ENCODE results near the gene WWP2. TPM values are rescaled to one million over a fixed set of nuclear protein-coding genes. Genes with fewer than 3 reads are reported as not detected.

The WWP2 gene
- total and polyA plus RNA-seq, 2 donors (not counting 3 experiments of a cell fraction or from before 2014, with no cell fraction given) = 17.9 to 44.9 TPM

DNA sequence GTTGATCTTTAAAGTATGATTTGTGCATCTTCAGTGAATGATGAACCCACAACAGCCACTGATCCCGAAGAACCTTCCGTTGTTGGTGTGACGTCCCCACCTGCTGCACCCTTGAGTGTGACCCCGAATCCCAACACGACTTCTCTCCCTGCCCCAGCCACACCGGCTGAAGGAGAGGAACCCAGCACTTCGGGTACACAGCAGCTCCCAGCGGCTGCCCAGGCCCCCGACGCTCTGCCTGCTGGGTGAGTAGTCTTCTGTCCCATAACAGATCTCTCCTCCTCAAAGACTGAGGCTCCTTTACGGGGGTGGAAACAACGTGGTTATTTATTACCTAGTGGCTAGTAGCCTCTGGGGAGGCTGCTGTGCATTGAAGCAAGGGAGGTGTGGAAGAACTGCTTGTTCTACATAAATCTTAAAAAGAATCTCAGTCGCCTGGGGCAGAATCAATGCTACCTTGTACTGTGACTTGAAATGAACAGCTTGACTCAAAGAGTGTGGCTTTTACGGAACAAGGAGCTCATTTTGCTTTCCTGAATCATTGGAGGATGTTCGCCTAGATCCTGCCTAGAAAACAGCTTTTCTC is 126.0 kb downstream of the WWP2 start:
- peaks cover 0 to 2% of the 10 kb centered on the region in 2 experiments for H3K36me3 ChIP-seq (ENCODE audit: control insufficient read depth in 2 of 2, extremely low read depth in 1 of 2, insufficient read depth in 2 of 2, low read length in 2 of 2)
- H3K9me3 ChIP-seq (replicated peaks; ENCODE audit: control insufficient read depth, insufficient read depth, low read length) = no peaks in the 10 kb centered on the region
- TF ChIP-seq, protein P1, sequence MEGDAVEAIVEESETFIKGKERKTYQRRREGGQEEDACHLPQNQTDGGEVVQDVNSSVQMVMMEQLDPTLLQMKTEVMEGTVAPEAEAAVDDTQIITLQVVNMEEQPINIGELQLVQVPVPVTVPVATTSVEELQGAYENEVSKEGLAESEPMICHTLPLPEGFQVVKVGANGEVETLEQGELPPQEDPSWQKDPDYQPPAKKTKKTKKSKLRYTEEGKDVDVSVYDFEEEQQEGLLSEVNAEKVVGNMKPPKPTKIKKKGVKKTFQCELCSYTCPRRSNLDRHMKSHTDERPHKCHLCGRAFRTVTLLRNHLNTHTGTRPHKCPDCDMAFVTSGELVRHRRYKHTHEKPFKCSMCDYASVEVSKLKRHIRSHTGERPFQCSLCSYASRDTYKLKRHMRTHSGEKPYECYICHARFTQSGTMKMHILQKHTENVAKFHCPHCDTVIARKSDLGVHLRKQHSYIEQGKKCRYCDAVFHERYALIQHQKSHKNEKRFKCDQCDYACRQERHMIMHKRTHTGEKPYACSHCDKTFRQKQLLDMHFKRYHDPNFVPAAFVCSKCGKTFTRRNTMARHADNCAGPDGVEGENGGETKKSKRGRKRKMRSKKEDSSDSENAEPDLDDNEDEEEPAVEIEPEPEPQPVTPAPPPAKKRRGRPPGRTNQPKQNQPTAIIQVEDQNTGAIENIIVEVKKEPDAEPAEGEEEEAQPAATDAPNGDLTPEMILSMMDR (IDR thresholded peaks at IDR 0.05; ENCODE audit: extremely low read depth in 1 of 2, insufficient read depth in 1 of 2, low read depth in 1 of 2, low read length in 2 of 2) = no peak
- no peak for TF ChIP-seq EZH2 (IDR thresholded peaks at IDR 0.05; ENCODE audit: borderline replicate concordance, low read depth, low read length, severe bottlenecking)
- FAIRE-seq = no peak
- no peaks in the 10 kb centered on the region for H3K9me1 ChIP-seq (replicated peaks; ENCODE audit: control insufficient read depth, extremely low read depth, insufficient read depth, low read length)
- H4K20me1 ChIP-seq (replicated peaks; ENCODE audit: control insufficient read depth, extremely low read depth, insufficient read depth, low read length) = no peaks in the 10 kb centered on the region
- H2AFZ ChIP-seq (ENCODE audit: low read depth, low read length) = no peak overlapping the region
- no peak for DNase-seq (ENCODE audit: low read depth, low spot score)
- CTCF ChIA-PET = no interaction called here
- no peak overlapping the region for H3K27ac ChIP-seq (ENCODE audit: insufficient read depth, low read depth, low read length)
- no peaks in the 10 kb centered on the region for H3K27me3 ChIP-seq (ENCODE audit: control insufficient read depth in 2 of 2, insufficient read depth in 2 of 2, low read length in 2 of 2)
- no peaks in the 10 kb centered on the region for H3K79me2 ChIP-seq (ENCODE audit: control insufficient read depth, insufficient read depth, low read length)
- no peak overlapping the region for H3K4me2 ChIP-seq (ENCODE audit: insufficient read depth, low read length)
- no peak overlapping the region for H3K4me3 ChIP-seq (replicated peaks in 1 of 3; ENCODE audit: insufficient read depth in 1 of 3, low read depth in 1 of 3, low read length in 3 of 3)
- dilution Hi-C loops (cut with MboI; ENCODE audit: extremely low pct_ligation_motif_present, low sequenced_read_pairs) = no loop called here
- intact Hi-C loops (cut with micrococcal nuclease) = no loop called here
- H3K9ac ChIP-seq (replicated peaks; ENCODE audit: extremely low read depth, insufficient read depth, low read length) = no peak overlapping the region
- H3K4me1 ChIP-seq (ENCODE audit: control insufficient read depth, extremely low read depth, insufficient read depth, low read length) = peaks cover 10% of the 10 kb centered on the region
- BruUV-seq (replicated peaks) = no TSS peak
- POLR2A ChIA-PET = no interaction called here

DNA sequence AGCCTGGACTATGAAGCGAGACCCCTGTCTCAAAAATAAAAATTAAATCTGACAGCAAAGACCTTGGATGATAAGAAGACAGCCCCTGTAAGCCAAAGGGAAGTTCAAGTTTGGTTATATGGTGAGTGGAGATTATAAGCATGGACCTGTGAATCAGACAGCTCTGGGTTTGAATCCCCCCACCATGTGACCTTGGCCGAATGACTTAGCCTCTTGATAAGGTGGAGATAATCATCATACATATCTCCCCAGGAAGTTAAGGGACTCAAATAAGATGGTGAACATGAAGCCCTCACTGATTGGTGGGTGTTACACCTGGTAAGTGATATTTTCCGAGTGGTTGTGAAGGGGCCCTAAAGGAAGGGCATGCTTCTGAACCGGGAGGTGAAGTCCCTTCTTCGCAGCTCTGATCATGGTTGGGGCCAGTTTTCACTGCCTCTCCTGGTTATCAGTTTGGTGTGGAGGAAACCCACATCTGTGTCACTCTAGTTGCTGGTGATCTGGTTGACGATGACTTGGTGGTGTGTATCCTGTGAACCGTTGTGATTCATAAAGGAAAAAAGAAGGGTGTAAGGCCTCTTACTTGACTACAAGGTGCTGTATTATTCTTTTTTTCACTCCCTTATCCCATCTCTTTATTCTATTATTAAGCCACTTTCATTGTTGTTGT is 127.3 kb downstream of the WWP2 start:
- ChIA-PET CTCF (interaction anchor here (1.3 kb wide), 1 partner anchor 41 kb away, joined by 8 read pairs; no protein-coding TSS in a partner anchor), POLR2A (no interaction called here)
- Histone ChIP-seq H3K4me1 (ENCODE audit: control insufficient read depth, extremely low read depth, insufficient read depth, low read length) (peaks cover 10% of the 10 kb centered on the region), H3K9me1 (replicated peaks; ENCODE audit: control insufficient read depth, extremely low read depth, insufficient read depth, low read length) (no peaks in the 10 kb centered on the region), H3K79me2 (ENCODE audit: control insufficient read depth, insufficient read depth, low read length) (no peaks in the 10 kb centered on the region), H3K4me3 (replicated peaks in 1 of 3; ENCODE audit: insufficient read depth in 1 of 3, low read depth in 1 of 3, low read length in 3 of 3) (no peak overlapping the region), H3K4me2 (ENCODE audit: insufficient read depth, low read length) (no peak overlapping the region), H3K9ac (replicated peaks; ENCODE audit: extremely low read depth, insufficient read depth, low read length) (no peak overlapping the region), H3K36me3 (ENCODE audit: control insufficient read depth in 2 of 2, extremely low read depth in 1 of 2, insufficient read depth in 2 of 2, low read length in 2 of 2) (peaks cover 0 to 2% of the 10 kb centered on the region in 2 experiments), H2AFZ (ENCODE audit: low read depth, low read length) (no peak overlapping the region), H4K20me1 (replicated peaks; ENCODE audit: control insufficient read depth, extremely low read depth, insufficient read depth, low read length) (no peaks in the 10 kb centered on the region), H3K9me3 (replicated peaks; ENCODE audit: control insufficient read depth, insufficient read depth, low read length) (no peaks in the 10 kb centered on the region), H3K27ac (ENCODE audit: insufficient read depth, low read depth, low read length) (no peak overlapping the region), H3K27me3 (ENCODE audit: control insufficient read depth in 2 of 2, insufficient read depth in 2 of 2, low read length in 2 of 2) (no peaks in the 10 kb centered on the region)
- intact Hi-C loops (cut with micrococcal nuclease) = no loop called here
- dilution Hi-C loops (cut with MboI; ENCODE audit: extremely low pct_ligation_motif_present, low sequenced_read_pairs) = no loop called here
- FAIRE-seq (no peak), DNase-seq (ENCODE audit: low read depth, low spot score) (no peak)
- BruUV-seq (replicated peaks) = no TSS peak
- TF ChIP-seq EZH2 (IDR thresholded peaks at IDR 0.05; ENCODE audit: borderline replicate concordance, low read depth, low read length, severe bottlenecking) = no peak
- TF ChIP-seq FOS (IDR thresholded peaks at IDR 0.05; ENCODE audit: borderline replicate concordance, insufficient read depth, low read length) = no peak
- TF ChIP-seq MYC (IDR thresholded peaks at IDR 0.05; ENCODE audit: low read depth, low read length) = no peak
- TF ChIP-seq, protein P2, sequence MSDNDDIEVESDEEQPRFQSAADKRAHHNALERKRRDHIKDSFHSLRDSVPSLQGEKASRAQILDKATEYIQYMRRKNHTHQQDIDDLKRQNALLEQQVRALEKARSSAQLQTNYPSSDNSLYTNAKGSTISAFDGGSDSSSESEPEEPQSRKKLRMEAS (IDR thresholded peaks at IDR 0.05; ENCODE audit: insufficient read depth, insufficient read length) = no peak
- no peak for TF ChIP-seq JUN (IDR thresholded peaks at IDR 0.05; ENCODE audit: borderline replicate concordance, insufficient read depth, insufficient read length, low read depth)
- no peak for TF ChIP-seq POLR2A (IDR thresholded peaks at IDR 0.05; ENCODE audit: low read depth, low read length)
- TF ChIP-seq GATA2 (IDR thresholded peaks at IDR 0.05; ENCODE audit: insufficient read depth, insufficient read length, low read depth, low read length) = no peak
- TF ChIP-seq POLR2AphosphoS5 (IDR thresholded peaks at IDR 0.05; ENCODE audit: insufficient read depth, low read depth, low read length) = no peak
- TF ChIP-seq, protein P1 (IDR thresholded peaks at IDR 0.05; ENCODE audit: extremely low read depth in 1 of 2, insufficient read depth in 1 of 2, low read depth in 1 of 2, low read length in 2 of 2) = no peak

All from endothelial cell of umbilical vein (primary cell).